Measurements from ENCODE around the gene SLC37A1.

DNA sequence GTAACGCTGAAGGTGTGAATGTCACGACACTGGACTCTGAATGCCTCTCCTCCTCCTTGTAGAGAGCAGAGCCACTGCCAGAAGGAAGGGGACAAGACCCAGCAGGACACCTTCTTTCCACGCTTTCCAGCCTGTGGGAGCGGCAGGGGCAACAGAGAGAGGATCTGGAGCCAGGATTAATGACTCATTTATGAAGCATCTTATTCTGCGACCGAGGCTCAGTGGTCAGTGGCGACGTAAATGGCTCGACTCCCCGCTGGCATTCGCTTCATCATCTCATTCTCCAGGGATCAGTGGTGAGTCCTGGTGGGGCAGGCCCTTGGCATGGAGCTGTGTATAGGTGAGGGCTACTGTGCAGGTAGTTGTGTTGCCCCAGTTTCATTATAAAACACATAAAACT is 4.6 kb downstream of the SLC37A1 start:
- TF ChIP-seq CTCF (IDR thresholded peaks at IDR 0.05; ENCODE audit: insufficient read depth, low read length, poor library complexity, severe bottlenecking) (no peak), EZH2phosphoT487 (conservative IDR thresholded peaks at IDR 0.05; ENCODE audit: low read length) (no peak)
